KG1 (cell line): ENCODE measurements around the gene FAM222A.

Experiments used
- DNase-seq: peaks from one replicate; lab custom pipeline; 2025; lab: John Stamatoyannopoulos, UW

The FAM222A gene

DNA sequence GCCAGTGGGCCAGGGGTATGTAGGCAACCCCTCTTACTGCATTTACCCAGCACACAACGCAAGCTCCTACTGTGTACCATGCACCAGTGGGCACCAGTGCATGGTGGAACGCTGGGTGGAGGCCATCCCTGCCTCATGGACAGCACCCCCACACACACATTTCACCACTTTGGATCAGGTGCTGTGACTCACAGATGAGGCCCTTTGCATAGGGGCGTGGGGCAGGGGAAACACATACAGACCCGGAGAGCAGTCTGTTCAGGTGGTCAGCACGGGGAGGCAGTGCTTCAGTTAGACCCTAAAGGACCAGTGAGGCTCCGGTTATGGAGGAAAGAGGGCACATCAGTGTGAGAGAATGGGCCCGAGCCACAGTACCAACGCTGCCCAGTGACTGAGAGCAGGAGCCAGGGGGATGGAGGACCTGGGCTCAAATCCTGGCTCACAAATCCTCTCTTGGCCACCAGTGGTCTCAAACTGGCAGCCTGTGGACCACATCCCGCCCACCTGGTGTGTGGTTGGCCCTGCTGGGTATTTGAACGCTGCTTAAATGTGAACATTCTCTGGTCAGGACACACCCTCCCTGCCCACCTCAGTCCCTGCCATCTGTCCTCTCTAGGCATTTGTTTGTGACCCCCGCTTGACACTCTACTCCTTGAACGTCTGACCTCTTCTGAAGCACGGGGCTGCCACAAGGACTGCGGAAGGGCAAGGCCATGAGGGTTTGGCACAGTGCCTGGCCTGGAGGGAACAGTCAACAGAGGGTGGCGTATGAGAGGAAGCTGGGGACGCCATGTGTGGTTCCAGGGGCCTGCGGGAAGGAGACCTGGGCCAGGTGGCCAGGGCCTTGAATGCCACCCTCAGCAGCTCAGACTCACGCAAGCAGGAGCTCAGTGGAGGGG is 46.7 kb downstream of the FAM222A start:
- DNase-seq = no peak

DNA sequence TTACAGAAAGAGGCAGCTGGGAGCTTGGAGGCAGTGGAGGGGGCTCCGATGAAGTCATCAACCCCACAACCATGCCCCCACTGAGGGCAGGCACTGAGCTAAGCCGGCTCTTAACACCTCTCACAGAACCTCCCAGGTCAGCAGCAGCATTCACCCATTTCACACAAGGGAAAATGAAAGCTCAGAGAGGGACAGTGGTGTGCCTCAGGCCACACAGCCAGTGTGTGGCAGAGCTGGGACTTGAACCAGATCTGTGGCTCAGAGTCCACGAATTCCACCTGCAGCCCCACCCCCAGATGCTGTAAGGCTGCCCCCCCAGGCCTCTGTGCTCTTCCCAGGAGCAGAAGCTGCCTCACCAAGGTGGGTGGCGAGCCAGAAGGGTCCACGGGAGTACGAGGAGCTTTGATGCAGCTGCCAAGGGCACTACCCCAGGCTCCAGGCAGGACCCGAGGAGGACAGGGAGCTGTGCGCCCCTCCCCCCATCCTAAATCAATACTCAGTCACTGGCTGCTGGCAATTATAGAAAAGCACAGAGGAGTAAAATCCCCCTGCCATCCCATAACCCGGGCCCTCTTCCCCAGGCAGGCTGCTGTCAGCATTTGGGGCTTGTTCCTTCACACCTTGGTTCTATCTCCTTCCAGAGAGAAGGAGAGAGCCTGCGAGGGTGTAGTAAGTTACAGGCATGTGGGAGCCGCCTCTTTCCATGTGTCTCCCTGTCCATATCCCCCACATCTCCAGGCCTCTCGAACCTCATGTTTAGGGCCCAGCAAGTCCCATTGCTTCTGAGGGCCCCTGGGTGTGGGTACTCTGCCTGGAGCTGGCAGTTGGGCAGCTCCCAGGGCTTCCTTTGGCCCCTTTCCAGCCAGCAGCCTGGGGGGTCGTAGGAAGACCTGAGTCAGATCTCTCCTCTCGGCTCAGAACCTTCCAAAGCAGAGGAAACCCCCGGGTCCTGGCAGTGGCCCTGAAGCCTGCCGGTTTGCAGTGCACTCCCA is 47.6 kb downstream of the FAM222A start:
- no peak for DNase-seq

DNA sequence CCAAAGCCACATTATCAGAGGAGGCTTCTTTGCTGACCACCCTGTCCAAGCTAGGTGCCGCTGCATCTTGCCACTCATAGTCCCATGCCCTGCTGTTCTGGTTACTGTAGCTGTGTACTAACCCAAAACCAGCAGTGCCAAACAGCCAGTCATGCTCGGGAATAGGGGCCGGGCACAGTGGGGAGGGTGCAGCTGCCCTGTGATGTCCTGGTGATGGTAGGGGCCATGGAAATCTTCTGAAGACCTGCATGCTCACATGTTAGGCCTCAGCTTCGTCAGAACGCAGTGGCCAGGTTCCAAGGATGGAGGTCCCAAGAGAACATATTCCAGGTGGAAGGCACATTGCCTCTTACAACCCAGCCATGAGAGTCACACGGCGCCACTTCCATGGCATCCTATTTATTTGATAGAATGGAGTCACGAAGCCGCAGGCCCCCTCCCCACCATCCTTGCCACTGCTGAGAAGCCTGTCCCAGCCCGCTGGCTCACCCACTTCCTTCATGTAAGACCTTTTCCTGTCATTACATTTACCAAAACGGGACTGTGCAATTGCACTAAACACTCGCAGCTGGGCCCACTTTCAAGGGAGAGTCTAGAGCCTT is 48.5 kb downstream of the FAM222A start:
- no peak for DNase-seq

DNA sequence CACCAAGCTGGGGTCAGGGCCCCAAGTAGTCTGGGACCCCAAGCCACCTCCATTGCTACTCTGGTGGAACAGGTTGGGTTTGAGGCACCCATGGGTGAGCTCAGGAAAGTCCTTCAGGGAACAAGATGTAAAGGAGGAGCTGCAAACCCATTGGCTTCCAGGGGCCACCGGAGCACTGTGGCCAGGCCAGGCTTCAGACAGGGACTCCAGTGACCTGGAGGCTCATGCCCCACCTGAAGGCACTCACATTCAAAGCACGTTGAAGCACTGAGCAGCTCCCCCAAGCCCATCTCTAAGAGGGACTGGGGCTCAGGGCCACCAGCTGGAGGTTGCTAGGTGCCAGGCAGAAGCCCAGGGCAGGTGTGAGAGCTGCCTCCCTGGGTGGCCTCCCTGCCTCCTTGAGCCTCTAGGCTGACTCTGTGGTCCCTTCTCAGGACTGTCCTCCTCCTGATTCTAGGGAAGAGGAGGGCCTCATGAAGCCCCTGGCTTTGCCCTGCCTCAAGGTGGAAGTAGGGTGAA is 49.1 kb downstream of the FAM222A start:
- no peak for DNase-seq

DNA sequence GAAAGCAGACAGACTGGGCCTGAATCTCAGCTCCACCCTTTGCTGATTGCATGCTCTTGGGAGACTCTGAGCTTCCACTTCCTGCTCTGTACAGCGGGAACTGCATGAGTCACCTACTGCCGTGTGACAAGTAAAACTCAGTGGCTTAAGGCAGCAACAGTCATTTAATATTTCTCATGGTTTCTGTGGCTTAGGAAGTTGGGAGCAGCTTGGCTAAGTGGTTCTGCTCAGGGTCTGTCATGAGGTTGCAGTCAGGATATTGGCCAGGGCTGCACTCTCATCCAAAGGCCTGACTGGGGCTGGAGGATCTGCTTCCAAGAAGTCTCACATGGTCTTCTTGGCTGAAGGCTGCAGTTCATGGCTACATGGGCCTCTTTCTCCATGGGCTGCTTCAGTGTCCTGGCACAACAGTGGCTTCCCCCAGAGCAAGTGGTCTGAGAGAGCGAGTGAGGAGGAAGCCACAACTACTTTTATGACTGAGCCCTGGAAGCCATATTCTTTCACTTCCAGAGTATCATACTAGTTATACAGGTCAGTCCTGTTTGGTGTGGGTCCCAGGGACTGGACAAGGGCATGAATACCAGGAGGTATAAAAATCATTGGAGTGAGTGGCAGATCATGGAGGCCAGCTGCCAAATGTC is 49.7 kb downstream of the FAM222A start:
- DNase-seq = no peak

DNA sequence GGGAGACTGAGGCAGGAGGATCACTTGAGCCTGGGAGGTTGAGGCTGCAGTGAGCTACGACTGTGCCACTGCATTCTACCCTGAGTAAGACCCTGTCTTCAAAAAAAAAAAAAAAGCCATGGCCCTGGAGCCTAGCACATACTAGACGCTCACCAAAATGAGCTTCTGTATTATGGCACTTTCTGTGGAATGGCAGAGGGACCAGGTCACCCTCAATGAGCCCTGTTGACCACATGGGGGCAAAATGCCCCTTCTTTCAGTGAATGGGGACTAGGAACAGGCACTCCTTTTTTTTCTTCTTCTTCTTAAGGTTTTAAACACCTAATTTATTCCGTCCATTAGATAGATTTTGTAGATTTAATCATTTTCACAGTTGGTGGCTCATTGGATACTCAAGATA is 50.5 kb downstream of the FAM222A start:
- DNase-seq = no peak

DNA sequence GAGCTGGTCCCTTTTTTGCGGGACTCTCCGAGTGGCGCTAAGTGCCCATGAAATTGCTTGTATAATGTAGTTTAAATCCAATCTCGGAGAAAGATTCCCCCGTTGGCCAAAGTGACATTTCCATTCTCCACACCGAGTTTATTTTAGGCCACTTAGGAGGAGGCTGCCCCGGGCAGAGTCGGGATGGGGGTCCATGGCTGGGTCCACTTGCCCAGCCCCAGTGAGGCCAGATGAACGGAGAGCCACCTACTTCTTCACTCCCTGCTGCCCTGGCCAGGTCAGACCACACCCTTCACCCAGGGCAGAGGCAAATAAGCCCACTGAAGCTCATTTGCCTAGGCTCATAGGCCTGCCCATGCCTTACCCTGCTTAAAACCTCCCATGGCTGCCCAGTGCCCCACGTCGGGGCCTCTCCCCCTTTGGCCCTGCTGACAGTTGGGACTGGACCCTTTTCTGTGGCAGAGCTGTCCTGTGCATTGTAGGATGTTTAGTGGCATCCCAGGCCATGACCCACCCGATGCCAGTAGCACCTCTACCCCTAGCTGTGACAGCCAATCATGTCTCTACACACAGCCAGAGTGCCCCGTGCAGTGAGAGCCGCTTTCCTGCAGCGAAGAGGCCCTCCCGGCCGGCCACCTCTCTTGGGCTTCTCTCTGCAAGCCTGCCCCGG is 51.3 kb downstream of the FAM222A start:
- DNase-seq = no peak

DNA sequence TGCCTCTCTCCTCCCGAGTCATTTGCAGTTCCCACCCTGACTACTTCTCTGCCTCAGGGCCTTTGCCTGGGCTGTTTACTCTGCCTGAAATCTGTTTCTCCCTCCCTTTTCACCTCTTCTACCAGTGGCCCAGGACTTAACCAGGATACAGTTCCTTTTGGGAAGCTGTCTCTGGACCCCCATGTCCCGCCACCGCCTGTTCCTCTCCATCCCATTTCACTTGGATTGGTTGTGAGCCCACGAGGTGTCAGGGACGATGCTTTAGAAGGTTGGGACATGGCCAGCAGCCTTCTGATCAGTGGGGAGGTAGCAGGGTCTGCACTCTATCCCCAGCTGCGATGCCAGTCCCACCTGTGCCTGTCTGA is 51.8 kb downstream of the FAM222A start:
- no peak for DNase-seq

DNA sequence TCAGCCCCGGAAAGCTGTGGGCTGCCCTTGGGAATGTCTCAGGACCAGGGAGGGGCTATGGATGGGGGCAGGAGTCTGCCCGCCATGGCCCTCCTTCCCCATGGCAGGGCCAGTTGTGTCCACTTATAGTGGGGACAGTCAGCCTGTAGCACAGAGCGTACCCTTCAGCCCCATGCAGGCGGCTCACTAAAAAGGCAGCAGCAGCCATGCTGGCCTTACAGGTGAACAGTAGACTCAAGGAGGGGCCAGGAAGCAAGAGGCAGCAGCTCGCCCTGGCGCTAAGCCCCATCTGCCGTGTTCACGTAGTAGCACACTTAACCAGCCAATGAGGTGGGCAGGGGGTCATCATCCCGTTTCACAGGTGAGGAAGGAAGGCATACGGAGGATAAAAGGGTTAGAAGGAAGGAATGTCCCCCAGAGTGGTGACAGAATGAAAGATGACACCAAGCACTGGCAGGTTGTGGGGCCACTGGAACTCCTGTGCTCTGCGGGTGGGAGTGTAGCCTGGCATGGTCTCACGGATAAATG is 52.7 kb downstream of the FAM222A start:
- DNase-seq = no peak

DNA sequence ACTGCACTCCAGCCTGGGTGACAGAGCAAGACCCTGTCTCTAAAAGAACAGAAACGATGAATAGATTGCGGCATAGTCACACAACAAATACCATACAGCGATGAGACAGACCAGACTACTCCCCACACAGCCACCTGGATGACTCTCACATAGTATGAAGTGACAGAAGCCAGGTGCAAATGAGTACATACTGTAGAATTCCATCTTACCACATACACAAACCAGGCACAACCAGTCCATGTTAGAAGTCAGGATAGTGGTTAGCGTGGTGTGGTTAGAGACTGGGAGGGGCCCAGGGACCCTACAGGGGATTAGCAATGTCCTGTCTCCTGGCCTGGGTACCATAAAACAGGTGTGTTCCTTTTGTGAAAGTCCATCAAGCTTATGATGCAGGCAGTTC is 53.8 kb downstream of the FAM222A start:
- DNase-seq = no peak

DNA sequence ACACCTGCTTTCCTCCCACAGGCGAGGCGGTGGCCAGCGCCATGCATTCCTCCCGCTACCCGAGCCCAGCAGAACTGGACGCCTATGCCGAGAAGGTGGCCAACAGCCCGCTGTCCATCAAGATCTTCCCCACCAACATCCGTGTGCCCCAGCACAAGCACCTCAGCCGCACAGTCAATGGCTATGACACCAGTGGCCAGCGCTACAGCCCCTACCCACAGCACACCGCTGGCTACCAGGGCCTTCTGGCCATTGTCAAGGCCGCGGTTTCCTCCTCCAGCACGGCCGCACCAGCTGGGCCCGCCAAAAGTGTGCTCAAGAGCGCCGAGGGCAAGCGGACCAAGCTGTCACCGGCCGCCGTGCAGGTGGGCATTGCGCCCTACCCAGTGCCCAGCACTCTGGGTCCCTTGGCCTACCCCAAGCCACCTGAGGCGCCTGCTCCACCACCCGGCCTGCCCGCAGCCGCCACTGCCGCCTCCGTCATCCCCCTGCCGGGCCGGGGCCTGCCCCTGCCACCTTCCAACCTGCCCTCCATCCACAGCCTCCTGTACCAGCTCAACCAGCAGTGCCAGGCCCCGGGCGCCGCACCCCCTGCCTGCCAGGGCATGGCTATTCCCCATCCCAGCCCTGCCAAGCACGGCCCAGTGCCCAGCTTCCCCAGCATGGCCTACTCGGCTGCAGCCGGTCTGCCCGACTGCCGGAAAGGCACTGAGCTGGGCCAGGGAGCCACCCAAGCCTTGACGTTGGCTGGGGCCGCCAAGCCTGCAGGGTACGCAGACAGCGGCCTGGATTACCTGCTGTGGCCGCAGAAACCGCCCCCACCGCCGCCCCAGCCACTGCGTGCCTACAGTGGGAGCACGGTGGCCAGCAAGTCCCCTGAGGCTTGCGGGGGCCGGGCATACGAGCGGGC is 54.6 kb downstream of the FAM222A start:
- DNase-seq = no peak

DNA sequence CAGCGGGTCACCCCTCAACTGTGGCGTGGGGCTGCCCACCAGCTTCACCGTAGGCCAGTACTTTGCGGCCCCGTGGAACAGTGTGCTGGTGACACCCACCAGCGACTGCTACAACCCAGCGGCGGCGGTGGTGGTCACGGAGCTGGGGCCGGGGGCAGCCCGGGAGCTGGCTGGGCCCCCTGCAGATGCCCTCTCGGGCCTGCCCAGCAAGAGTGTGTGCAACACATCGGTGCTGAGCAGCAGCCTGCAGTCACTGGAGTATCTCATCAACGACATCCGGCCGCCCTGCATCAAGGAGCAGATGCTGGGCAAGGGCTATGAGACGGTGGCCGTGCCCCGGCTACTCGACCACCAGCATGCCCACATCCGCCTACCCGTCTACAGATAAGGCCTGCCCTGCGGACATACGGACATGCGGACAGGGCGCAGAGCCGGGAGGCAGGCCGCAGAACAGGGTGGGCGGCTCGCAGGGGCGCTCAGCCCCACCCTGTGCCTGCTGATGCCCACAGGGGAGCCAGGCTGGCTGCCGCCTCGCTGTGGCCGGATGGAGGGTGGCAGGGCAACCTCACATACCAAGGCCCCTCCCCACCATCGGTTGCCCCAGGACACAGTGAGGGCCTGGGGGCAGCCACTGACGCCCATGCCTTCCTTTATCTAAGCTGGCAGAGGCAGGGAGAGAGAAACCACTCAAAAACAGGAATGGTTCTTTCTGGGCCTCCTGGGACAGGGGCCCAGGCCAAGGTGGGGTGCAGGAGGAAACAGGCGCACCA is 55.5 kb downstream of the FAM222A start:
- no peak for DNase-seq

DNA sequence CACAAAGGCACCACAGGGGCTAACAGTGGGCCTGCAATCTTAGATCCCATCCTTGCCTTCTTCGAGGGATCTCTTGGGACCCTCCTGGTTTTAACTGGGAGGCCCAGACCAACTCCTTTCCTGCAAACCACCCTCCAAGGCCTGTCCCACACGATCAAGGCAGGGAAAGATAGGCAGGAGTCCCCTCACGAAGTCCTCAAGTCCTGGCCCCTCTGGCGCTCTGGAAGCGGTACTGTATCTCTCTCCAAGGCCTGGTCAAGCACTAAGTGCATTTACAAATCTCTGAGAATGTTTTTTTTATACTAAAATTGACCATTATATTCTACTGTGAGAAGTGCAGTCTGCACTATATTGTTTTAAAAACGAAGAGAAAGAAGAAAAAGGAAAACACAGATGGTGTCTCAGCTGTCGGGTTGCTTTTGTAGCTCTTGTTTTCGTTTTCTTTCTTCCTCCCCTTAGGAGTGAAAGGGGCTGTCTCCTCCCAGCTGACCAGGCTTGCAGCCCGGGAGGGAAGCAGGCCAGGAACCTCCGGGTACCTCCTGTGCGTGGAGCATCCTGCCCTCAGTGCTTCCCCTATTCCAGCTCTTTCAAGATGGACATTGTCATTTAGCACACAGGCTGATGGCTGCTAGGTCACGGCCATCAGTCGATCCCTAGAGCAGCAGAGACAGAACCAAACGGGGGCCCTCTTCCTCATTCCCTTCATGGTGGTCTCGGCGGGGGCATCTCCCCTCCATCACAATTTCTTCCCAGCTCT is 56.7 kb downstream of the FAM222A start:
- DNase-seq = no peak

DNA sequence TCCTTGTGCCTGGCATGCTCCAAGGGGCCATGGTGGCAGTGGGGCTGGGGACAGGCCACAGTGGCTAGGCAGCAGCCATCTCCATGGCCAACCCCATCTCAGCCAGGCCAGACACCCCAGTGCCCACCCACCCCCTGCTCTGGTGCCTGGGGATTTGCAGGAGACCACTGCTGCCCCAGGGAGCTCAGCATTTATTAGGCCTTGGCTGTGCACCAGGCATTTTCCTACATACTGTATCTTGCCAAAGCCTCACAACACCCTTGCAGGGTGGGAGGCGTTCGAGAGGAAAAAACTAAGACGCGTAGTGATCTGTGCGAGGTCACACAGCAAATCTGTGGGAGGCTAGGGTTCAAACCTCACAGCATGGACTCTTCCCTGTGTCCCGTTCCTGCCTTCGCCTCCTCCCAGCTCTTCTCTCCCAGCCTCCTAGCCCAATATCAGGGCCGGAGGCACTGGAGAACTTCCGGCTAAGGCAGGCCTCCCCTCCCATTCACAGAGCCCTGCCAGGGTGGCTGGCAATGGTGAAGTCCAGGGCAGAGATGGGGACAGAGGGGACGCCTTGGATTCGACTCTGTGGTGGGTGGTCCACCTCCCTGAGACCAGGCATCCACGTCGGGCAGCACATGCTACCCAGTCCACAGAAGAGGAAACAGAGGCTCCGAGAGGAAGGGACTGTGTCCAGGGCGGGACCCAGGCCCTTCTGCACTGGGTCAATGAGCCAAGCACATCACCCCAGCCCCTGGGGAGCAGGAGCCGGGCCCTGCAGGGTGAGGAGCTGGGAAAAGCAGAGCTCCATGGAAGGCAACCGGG is 57.4 kb downstream of the FAM222A start:
- DNase-seq = no peak

DNA sequence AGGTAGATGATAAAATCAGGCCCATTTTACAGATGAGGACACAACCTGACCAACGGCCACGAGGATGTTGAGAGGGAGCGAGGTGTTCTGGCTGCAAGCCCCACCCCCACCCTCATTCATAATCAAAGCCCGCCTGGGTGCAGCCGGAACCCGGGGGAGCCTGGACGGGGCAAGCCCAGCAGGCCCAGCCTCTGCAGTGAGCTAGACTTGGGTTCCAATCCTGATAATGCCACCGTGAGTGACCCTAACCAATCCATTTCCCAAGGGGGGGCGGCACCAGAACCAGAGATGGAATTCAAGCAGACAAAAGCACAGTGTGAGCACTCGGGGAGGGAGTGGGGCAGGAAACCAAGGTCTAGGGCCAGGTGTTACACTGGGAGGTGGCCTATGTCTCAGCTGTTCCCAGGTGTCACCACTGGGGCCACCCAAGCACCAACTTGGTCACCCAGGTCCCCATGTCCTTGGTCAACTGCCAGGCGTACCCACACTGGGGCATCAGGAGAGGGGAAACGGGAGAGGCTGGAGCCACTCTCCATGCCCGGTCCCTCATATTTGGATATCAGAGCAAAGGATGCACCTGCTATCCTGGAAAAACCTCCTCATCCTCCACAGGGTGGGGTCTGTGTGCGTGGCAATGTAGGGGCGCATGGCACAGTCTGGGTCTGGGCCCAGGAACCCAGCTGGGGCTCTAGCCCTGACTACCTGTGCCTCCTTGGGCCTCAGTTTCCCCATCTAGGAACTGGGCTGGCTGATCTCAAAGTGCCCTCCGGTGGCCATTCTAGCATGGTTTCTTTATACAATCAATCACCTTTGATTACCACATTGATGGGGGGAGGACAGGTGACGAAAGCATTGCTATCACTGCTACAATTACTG is 58.4 kb downstream of the FAM222A start:
- DNase-seq = no peak

DNA sequence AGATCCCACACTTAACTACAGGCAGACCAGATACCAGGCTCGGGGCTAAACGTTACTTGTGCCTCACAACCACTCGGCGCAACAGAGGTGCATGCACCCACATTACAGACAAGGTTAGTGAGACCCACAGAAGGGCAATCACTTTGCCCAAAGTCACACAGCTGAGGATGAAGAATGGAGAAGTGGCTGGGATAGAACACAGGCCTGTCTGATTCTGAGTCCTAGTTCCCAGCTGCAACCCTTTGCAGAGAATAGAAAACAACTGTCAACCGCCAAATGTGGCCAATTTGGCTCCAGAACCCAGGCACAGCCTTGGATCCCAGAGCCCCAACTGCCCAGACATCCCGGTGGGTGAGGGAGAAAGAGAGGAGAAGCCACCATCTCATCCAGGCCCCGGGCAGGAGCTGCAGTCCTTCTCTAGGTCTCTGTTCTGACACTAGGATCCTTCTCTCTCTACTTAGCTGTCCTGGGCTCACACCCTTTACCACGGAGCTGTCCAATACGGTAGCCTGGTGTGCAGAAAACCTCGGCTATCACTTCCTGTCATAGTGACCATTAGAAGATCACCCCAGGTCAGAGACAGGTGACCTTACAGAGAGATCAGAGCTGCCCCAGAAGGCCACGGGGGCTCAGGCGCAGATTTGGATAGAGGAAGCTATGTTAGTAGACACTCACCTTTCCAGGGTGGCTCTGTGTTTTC is 59.1 kb downstream of the FAM222A start:
- DNase-seq = no peak
